Heart right ventricle (tissue), 16 donors: ENCODE measurements around the gene TLCD4. TPM values are rescaled to one million over a fixed set of nuclear protein-coding genes. Genes with fewer than 3 reads are reported as not detected.
A peak's percentile ranks its signal among the peaks of the same experiment; 100 is the strongest.

Source experiments
- ATAC-seq, 8 donors: fragments of 200-7000 bp; cut with Tn5 transposase; one replicate each; pipeline ENCODE4 v1.9.1; 2020; ENCODE audit warnings: mild to moderate bottlenecking in 8 of 8, moderate library complexity in 8 of 8, moderate number of reproducible peaks in 1 of 8
- DNase-seq, 2 donors: peaks; one replicate each; pipeline ENCODE4 v3.0.0-alpha.2; 2020
- H3K27ac ChIP-seq, 10 donors: fragments of 200-600 bp; sonication (generic) in 2 of 10; one replicate each; pipeline versions ENCODE4 v1.5.0 to v1.8.0; 2020 to 2022; ENCODE audit warnings: mild to moderate bottlenecking in 3 of 10
- H3K27me3 ChIP-seq, 7 donors: fragments of 200-600 bp; one replicate each; pipeline ENCODE4 v1.8.0; 2021 to 2022; ENCODE audit warnings: mild to moderate bottlenecking in 2 of 7
- H3K36me3 ChIP-seq, 9 donors: fragments of 200-600 bp; sonication (generic) in 1 of 9; one replicate each; pipeline versions ENCODE4 v1.5.0 to v1.8.0; 2020 to 2022; ENCODE audit warnings: mild to moderate bottlenecking in 2 of 9
- H3K4me1 ChIP-seq, 9 donors: fragments of 200-600 bp; sonication (generic) in 1 of 9; one replicate each; pipeline versions ENCODE4 v1.5.0 to v1.8.0; 2020 to 2022; ENCODE audit warnings: mild to moderate bottlenecking in 4 of 9
- H3K4me3 ChIP-seq, 10 donors: fragments of 200-600 bp; sonication (generic) in 2 of 10; one replicate each; pipeline versions ENCODE4 v1.5.0 to v1.8.0; 2020 to 2022; ENCODE audit warnings: mild to moderate bottlenecking in 7 of 10, moderate library complexity in 2 of 10
- H3K9me3 ChIP-seq, 11 donors: fragments of 200-600 bp in 10 of 11; sonication (generic) in 2 of 11; one replicate each; pipeline versions ENCODE4 v1.5.0 to v1.8.0; 2013 to 2022; ENCODE audit warnings: mild to moderate bottlenecking in 2 of 11, control low read depth in 1 of 11, moderate library complexity in 1 of 11
- CTCF ChIP-seq, 9 donors: fragments of 200-600 bp; sonication (generic) in 2 of 9; IDR thresholded peaks; one replicate each; pipeline versions ENCODE4 v1.5.0 to v1.8.0; 2021 to 2022; ENCODE audit warnings: antibody characterized with exemption in 9 of 9, mild to moderate bottlenecking in 5 of 9, moderate library complexity in 1 of 9
- WGBS, 2 donors: extraction: QIAGEN DNeasy Blood & Tissue Kit; methylation state at CpG; one replicate each; pipeline ENCODE4 v1.1.7; 2013; ENCODE audit warnings: inconsistent platforms in 1 of 2; 5-methylcytosine and 5-hydroxymethylcytosine counted together
- intact Hi-C, 10 donors: fragments of 100-400 bp; cut with DNase I; formaldehyde crosslinking; loops; one replicate each; pipeline versions ENCODE4 v1.11.1 to v1.14.2; 2022
- polyA plus RNA-seq, 2 donors: library from polyadenylated mRNA; stranded (reverse); fragments of 200-250 nt; gene quantifications; one replicate each; pipeline ENCODE4 v1.2.3, GENCODE V29; 2013
- total RNA-seq, 10 donors: library from RNA; stranded (reverse); fragmentation: NEBNext Ultra II Directional in 3 of 10; extraction: Animal tissue kit (Norgen Biotek cat#: 25700) in 3 of 10; gene quantifications; one replicate each; pipeline versions ENCODE4 v1.2.1 to v1.2.4, GENCODE V29; 2021 to 2023
- donor health status: Arrhythmogenic right ventricular cardiomyopathy.
- donor health status: ischemic (EF 13 %, LVEDD 7.1; RV severe dilation, severe dysfunction).
- donor health status: healthy with polysubstance abuse.
- donor health status: DM: no; HTN: yes; CAD: no.
- donor health status: DM: no; HTN: no; CAD: no.
- donor health status: ischemic (EF 25% LVEDD 6.9; RV normal size, moderate dysfunction).
- donor health status: ischemic (EF 25% LVEDD 5.7; RV mildly dilated, moderate dysfunction).
- donor health status: healthy.
- donor health status: DM: yes; HTN: yes; CAD: no.
- donor health status: Ischemic cardiomyopathy.
- donor health status: ischemic (EF 35%, LVEDD 5.7; RV mildly dilated, moderate dysfunction).
- donor health status: nonischemic (EF 11% LVEDD 7.7; RV severe dilation, severe dysfunction).
- donor health status: DM: yes; HTN: yes; CAD: no.
- donor health status: PGD.
- donor health status: ischemic (EF 29% LVEDD 5.4; RV normal size, mild dysfunction).
- donor health status: nonischemic (EF 23%, LVEDD 6.1; RV moderate dilation, normal function).

TLCD4 gene
- total and polyA plus RNA-seq, 12 donors = 8.2 to 100 (median 63.6) TPM

- TF ChIP-seq CTCF (IDR thresholded peaks at IDR 0.05) = no peak
- Histone ChIP-seq H3K27me3 (peaks cover 0 to 4% (median 0%) of the 10 kb centered on the region in 7 donors), H3K27ac (peak overlapping the region in 9 of 10 donors; percentile 79 to 95 (median 91)), H3K4me3 (peak overlapping the region; percentile 36 to 76 (median 66)), H3K4me1 (peaks cover 0 to 17% (median 10%) of the 10 kb centered on the region in 9 donors), H3K9me3 (no peaks in the 10 kb centered on the region), H3K36me3 (peaks cover 0 to 10% (median 0%) of the 10 kb centered on the region in 9 donors)
- WGBS, 2 donors = 15 to 28% methylated on average over 3 of the region's 3 CpGs
- DNase-seq (no peak), ATAC-seq (peak in 1 of 8 donors; percentile 8)
- intact Hi-C loops = loop anchor here in 6 of 10 donors (2.0 to 5.0 kb wide), 3 partner anchors 43 to 161 kb away; partner anchors contain the start of genes RWDD3 (in 6 of the 6) and TLCD4 (in 1 of the 6)
Observed at GRCh38 chr1:95073446-95073845, 43.7 kb upstream of the TLCD4 start.

DNA sequence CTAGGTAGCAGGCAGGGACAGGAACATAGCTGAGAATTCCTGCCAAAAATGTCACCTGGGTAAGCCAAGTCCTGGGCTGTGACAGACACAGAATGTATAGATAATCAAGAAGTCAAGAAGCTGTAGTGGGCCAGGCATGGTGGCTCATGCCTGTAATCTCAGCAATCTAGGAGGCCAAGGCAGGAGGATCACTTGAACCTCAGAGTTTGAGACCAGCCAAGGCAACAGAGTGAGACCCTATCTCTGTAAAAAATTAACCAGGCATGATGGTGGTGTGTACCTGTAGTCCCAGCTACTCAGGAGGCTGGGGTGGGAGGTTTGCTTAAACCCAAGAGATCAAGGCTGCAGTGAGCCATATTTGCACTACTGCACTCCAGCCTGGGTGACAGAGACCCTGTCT is 41.1 kb upstream of the TLCD4 start:
- Histone ChIP-seq H3K4me3 (no peak overlapping the region), H3K27ac (no peak overlapping the region), H3K4me1 (peaks cover 0 to 17% (median 10%) of the 10 kb centered on the region in 9 donors), H3K27me3 (peaks cover 0 to 4% (median 0%) of the 10 kb centered on the region in 7 donors), H3K9me3 (no peaks in the 10 kb centered on the region), H3K36me3 (peaks cover 0 to 2% (median 0%) of the 10 kb centered on the region in 9 donors)
- intact Hi-C loops = no loop called here
- TF ChIP-seq CTCF (IDR thresholded peaks at IDR 0.05) = no peak
- DNase-seq (no peak), ATAC-seq (no peak)

DNA sequence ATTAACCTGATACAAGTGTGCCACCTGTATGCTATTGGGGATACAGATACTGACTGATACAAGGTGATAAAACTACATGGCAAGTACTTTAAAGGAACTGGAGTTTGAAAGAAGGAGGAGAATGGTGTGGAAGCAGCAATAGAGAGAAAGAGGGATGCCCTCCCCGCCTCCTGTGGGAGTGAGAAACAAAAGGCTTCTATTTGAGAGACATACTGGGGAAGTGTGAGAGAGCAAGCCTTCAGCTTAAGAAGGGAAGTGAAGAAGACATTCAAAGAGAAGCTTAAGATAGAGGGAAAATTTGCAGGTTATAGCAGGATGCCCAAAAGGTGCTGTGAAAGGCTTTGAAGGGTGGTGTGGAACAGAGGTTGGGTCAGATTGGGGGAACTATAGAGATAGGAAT is 36.7 kb upstream of the TLCD4 start:
- no peaks in the 10 kb centered on the region for H3K36me3 ChIP-seq
- no peak for DNase-seq
- H3K9me3 ChIP-seq = no peaks in the 10 kb centered on the region
- no peak for ATAC-seq
- H3K4me3 ChIP-seq = no peak overlapping the region
- H3K27ac ChIP-seq = no peak overlapping the region
- no peak for TF ChIP-seq CTCF (IDR thresholded peaks at IDR 0.05)
- peaks cover 0 to 4% (median 0%) of the 10 kb centered on the region in 7 donors for H3K27me3 ChIP-seq
- H3K4me1 ChIP-seq = peaks cover 0 to 7% (median 0%) of the 10 kb centered on the region in 9 donors
- whole genome bisulfite sequencing, 2 donors = 83 to 93% methylated on average over 1 of the region's 1 CpG
- intact Hi-C loops = loop anchor here in 1 of 10 donors (5.0 kb wide), 1 partner anchor 152 kb away; the partner anchor contains the start of gene RWDD3

DNA sequence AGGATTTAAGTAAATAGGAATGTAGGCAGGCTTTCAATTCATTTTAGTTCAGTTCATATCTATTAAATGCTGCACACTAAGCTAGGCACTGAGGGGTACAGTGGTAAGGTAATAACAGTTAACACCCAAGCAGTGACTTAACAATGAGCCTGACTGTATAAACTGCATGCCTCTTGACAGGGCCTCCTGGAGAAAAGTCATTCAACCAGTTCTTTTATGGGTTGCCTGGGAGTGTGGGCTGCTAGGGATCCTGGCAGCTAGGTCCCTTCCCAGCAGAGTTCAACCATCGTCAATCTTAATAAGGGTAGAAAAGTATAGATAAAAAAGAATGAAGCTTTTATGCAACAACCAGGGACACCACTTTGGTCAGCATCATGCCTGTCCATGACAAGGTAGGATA is 36.3 kb upstream of the TLCD4 start:
- intact Hi-C loops = loop anchor here in 1 of 10 donors (5.0 kb wide), 1 partner anchor 151 kb away; the partner anchor contains the start of gene RWDD3
- Histone ChIP-seq H3K27me3 (peaks cover 0 to 4% (median 0%) of the 10 kb centered on the region in 7 donors), H3K36me3 (no peaks in the 10 kb centered on the region), H3K9me3 (no peaks in the 10 kb centered on the region), H3K27ac (no peak overlapping the region), H3K4me3 (no peak overlapping the region), H3K4me1 (peaks cover 0 to 7% (median 0%) of the 10 kb centered on the region in 9 donors)
- DNase-seq (no peak), ATAC-seq (no peak)
- TF ChIP-seq CTCF (IDR thresholded peaks at IDR 0.05) = no peak
- WGBS, 2 donors = 63 to 75% methylated on average over 1 of the region's 1 CpG
